ENCODE results near the gene ZNF354B. TPM values are rescaled to one million over a fixed set of nuclear protein-coding genes. Genes with fewer than 3 reads are reported as not detected.
"Not testable (repeated sequence)": the region's sequence is repeated elsewhere in the genome, so short reads cannot be mapped to it uniquely, and the experiment has no call there.

ZNF354B gene
- total and polyA plus RNA-seq, 7 donors, result 1.7 to 7.2 (median 5.5) TPM

DNA sequence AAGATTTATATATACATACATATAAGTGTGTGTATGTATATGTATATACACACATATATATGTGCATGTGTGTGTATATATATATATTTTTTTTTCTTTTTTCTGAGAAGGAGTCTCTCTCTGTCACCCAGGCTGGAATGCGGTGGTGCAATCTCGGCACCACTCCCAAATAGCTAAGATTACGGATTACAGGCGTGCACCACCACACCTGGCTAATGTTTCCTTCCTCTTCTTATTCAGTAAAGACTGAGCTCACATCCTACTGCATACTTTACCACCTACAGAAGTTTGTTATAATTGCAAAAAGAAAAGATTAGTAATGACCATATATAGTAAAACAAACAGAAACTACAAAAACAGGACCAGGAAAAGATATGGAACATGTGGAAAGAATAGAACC is 23.1 kb upstream of the ZNF354B start:
- TF ChIP-seq, protein P1, sequence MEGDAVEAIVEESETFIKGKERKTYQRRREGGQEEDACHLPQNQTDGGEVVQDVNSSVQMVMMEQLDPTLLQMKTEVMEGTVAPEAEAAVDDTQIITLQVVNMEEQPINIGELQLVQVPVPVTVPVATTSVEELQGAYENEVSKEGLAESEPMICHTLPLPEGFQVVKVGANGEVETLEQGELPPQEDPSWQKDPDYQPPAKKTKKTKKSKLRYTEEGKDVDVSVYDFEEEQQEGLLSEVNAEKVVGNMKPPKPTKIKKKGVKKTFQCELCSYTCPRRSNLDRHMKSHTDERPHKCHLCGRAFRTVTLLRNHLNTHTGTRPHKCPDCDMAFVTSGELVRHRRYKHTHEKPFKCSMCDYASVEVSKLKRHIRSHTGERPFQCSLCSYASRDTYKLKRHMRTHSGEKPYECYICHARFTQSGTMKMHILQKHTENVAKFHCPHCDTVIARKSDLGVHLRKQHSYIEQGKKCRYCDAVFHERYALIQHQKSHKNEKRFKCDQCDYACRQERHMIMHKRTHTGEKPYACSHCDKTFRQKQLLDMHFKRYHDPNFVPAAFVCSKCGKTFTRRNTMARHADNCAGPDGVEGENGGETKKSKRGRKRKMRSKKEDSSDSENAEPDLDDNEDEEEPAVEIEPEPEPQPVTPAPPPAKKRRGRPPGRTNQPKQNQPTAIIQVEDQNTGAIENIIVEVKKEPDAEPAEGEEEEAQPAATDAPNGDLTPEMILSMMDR (IDR thresholded peaks at IDR 0.05), result no peak
- no peak overlapping the region for H3K27ac ChIP-seq
- H3K27me3 ChIP-seq (ENCODE audit: insufficient read depth in 3 of 3, low read length in 2 of 3), result peaks cover 0 to 4% (median 1%) of the 10 kb centered on the region in 3 donors
- DNase-seq (no peak), ATAC-seq (no peak)
- H3K4me3 ChIP-seq, result no peak overlapping the region
- intact Hi-C loops (cut with DNase I), result no loop called here
- H3K4me1 ChIP-seq, result no peaks in the 10 kb centered on the region
- H3K9me3 ChIP-seq, result no peaks in the 10 kb centered on the region
- 32 to 86% (median 82%) methylated on average over 4 of the region's 4 CpGs for WGBS, 3 donors
- no peaks in the 10 kb centered on the region for H3K36me3 ChIP-seq (ENCODE audit: insufficient read depth in 1 of 2, low read depth in 1 of 2)

DNA sequence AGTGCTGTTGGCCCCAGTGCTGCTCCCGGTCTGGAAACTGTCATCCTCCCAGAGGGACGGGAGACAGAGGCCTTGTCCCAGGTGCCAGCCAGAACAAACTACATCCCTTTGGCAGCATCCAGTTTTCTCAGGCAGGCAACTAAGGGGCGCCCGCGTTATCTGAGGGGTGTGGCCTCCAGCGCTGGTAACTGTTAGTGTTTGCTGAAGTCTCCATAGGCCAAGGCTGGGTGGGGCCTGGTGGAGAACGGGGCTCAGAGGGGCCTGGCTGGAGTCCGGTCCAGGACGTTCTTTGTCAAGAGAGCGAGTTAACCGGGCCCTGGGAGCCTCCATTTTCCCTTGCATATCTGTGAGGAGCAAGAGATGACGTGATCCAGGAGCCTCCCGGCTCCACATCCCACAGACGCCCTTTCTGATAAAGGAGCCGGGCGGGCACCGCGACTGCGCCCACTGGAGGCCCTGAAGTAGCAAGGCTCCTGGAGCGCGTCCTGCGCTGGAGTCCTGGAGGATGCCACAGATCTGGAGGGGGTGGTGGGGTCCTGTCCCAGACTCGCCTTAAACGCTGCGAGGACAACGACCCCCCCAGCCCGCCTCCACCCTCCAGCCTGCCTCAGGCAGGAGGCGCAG is 20.9 kb upstream of the ZNF354B start:
- H3K36me3 ChIP-seq (ENCODE audit: insufficient read depth in 1 of 2, low read depth in 1 of 2); H3K27ac ChIP-seq; H3K27me3 ChIP-seq (ENCODE audit: insufficient read depth in 3 of 3, low read length in 2 of 3); H3K9me3 ChIP-seq; DNase-seq; H3K4me1 ChIP-seq; ATAC-seq; H3K4me3 ChIP-seq; intact Hi-C loops (cut with DNase I): not testable (repeated sequence)
- 69 to 89% (median 82%) methylated on average over 15 to 28 of the region's 28 CpGs for WGBS, 3 donors

DNA sequence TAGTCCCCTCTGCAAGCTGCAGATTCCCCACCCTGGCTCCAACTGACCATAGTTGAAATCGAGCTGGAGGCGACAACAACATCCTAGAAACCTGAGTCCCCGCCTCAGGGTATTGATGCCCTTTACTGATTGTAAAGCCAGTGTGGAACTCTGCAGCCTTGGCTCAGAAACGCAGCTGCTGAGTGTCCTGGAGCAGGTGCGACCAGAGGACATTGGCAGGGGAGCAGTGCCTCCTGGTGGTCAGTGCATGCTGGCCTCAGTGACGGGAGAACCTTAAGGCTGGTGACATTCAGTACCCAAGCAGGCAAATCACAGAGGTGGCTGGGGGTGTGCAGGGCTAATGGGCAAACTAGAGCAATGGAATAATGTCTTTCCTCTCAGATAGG is 20.4 kb upstream of the ZNF354B start:
- no peaks in the 10 kb centered on the region for H3K4me1 ChIP-seq
- H3K9me3 ChIP-seq, result no peaks in the 10 kb centered on the region
- TF ChIP-seq, protein P1 (IDR thresholded peaks at IDR 0.05), result peak; percentile 39
- 20 to 57% (median 21%) methylated on average over 6 of the region's 6 CpGs for WGBS, 3 donors
- intact Hi-C loops (cut with DNase I), result no loop called here
- ATAC-seq, result no peak
- no peak overlapping the region for H3K27ac ChIP-seq
- H3K4me3 ChIP-seq, result no peak overlapping the region
- H3K36me3 ChIP-seq (ENCODE audit: insufficient read depth in 1 of 2, low read depth in 1 of 2), result no peaks in the 10 kb centered on the region
- no peaks in the 10 kb centered on the region for H3K27me3 ChIP-seq (ENCODE audit: insufficient read depth in 3 of 3, low read length in 2 of 3)
- DNase-seq, result peak in 1 of 2 donors; percentile 34

DNA sequence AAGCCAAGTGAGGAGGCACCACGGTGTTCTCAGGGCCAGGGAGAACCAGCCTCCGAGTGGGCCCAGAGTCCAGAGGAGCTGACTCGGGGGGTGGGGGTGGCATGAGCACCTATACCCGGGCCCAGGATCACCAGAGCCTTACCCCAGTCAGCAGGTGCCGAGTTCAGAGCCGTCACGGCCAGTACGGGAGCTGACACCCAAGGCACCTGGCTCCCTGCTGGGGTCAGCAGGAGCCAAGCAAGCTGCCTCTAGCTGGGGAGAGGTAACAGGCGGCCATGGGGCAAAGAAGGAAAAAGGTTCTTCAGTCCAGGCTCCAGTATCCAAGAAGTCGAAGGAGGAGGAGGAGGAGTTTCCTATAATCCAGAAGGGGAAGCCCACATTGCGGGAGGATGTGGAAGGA is 19.4 kb upstream of the ZNF354B start:
- H3K36me3 ChIP-seq (ENCODE audit: insufficient read depth in 1 of 2, low read depth in 1 of 2); H3K4me1 ChIP-seq; intact Hi-C loops (cut with DNase I); H3K4me3 ChIP-seq; H3K9me3 ChIP-seq; ATAC-seq; DNase-seq; H3K27ac ChIP-seq; H3K27me3 ChIP-seq (ENCODE audit: insufficient read depth in 3 of 3, low read length in 2 of 3): not testable (repeated sequence)
- 56 to 75% (median 73%) methylated on average over 11 of the region's 11 CpGs for WGBS, 3 donors

DNA sequence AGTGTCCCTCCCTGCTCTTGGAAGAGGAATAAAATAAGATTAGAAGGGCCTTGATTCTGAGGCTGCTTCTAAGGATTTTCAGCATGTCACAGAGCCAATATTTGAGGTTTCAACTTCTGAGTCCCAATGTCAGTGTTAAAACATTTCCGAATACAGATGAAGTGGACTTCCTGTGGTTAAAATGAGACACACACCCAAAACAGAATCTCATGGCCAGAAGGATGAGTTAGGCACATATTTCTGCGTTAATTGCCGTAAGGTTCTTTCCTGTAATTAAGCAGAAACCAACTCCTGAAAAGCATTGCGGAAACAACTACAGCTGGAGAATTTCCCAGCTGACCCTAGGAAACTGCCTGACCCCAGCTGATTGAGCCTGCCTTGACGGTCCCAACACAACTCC is 10.4 kb upstream of the ZNF354B start:
- intact Hi-C loops (cut with DNase I), result no loop called here
- Histone ChIP-seq H3K4me1 (no peaks in the 10 kb centered on the region), H3K4me3 (no peak overlapping the region), H3K27ac (no peak overlapping the region), H3K36me3 (ENCODE audit: insufficient read depth in 1 of 2, low read depth in 1 of 2) (no peaks in the 10 kb centered on the region), H3K9me3 (no peaks in the 10 kb centered on the region), H3K27me3 (ENCODE audit: insufficient read depth in 3 of 3, low read length in 2 of 3) (no peaks in the 10 kb centered on the region)
- DNase-seq (no peak), ATAC-seq (no peak)
- TF ChIP-seq, protein P1 (IDR thresholded peaks at IDR 0.05), result no peak
- 71 to 72% (median 71%) methylated on average over 5 of the region's 5 CpGs for WGBS, 3 donors

DNA sequence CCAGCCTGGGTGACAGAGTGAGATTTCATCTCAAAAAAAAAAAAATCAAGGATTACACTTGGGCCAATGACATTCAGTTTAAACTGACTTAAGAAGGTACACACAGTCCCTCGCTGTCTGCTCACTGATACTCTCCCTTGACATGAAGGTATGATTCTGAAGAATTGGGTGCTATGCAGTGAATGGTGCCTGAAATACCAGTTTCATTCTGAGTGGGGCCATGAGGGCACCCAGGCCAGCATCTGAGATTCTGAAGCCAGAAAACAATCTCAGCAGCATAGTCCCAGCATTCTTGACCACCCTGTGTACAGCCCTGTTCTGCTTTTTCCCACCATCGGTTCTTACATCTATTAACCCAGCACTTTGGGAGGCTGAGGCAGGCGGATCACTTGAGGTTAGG is 7.8 kb upstream of the ZNF354B start:
- H3K36me3 ChIP-seq (ENCODE audit: insufficient read depth in 1 of 2, low read depth in 1 of 2), result no peaks in the 10 kb centered on the region
- TF ChIP-seq, protein P1 (IDR thresholded peaks at IDR 0.05), result no peak
- H3K9me3 ChIP-seq, result no peaks in the 10 kb centered on the region
- H3K4me1 ChIP-seq, result no peaks in the 10 kb centered on the region
- no peak overlapping the region for H3K27ac ChIP-seq
- intact Hi-C loops (cut with DNase I), result no loop called here
- no peak overlapping the region for H3K4me3 ChIP-seq
- no peaks in the 10 kb centered on the region for H3K27me3 ChIP-seq (ENCODE audit: insufficient read depth in 3 of 3, low read length in 2 of 3)
- 88 to 90% (median 88%) methylated on average over 3 of the region's 3 CpGs for WGBS, 3 donors
- ATAC-seq (no peak), DNase-seq (no peak)
